ENCODE data around the gene TOM1L1.

- TF ChIP-seq, protein P1, sequence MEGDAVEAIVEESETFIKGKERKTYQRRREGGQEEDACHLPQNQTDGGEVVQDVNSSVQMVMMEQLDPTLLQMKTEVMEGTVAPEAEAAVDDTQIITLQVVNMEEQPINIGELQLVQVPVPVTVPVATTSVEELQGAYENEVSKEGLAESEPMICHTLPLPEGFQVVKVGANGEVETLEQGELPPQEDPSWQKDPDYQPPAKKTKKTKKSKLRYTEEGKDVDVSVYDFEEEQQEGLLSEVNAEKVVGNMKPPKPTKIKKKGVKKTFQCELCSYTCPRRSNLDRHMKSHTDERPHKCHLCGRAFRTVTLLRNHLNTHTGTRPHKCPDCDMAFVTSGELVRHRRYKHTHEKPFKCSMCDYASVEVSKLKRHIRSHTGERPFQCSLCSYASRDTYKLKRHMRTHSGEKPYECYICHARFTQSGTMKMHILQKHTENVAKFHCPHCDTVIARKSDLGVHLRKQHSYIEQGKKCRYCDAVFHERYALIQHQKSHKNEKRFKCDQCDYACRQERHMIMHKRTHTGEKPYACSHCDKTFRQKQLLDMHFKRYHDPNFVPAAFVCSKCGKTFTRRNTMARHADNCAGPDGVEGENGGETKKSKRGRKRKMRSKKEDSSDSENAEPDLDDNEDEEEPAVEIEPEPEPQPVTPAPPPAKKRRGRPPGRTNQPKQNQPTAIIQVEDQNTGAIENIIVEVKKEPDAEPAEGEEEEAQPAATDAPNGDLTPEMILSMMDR (IDR thresholded peaks at IDR 0.05): no peak
- TF ChIP-seq POLR2A (IDR thresholded peaks at IDR 0.05): no peak
These were observed 68.3 kb downstream of the TOM1L1 start for GRCh38 chr17:54968988-54969332.

All from right lobe of liver (tissue), 4 donors.